HTERT RPE-1 (cell line): Measurements from ENCODE around the gene KCNG2.

Experiments used
- in situ Hi-C: fragments of 300-500 bp; cut with MboI; formaldehyde crosslinking; loops from 4 replicates; pipeline ENCODE4 v1.14.3; 2020; ENCODE audit warnings: low sequenced_read_pairs

Gene KCNG2

GRCh38 chr18:79936641-79937040, 138.9 kb downstream of the KCNG2 start:
- in situ Hi-C loops: no loop called here

- in situ Hi-C loops: no loop called here
Observed at GRCh38 chr18:79937103-79937860, 139.5 kb downstream of the KCNG2 start.

GRCh38 chr18:79938196-79938595, 140.5 kb downstream of the KCNG2 start:
- in situ Hi-C loops: no loop called here

- in situ Hi-C loops: no loop called here
Observed at GRCh38 chr18:79939096-79939495, 141.4 kb downstream of the KCNG2 start.

- in situ Hi-C loops: no loop called here
Observed at GRCh38 chr18:79940126-79940813, 142.5 kb downstream of the KCNG2 start.

GRCh38 chr18:79940814-79941472, 143.2 kb downstream of the KCNG2 start:
- in situ Hi-C loops: no loop called here

GRCh38 chr18:79941473-79942119, 143.9 kb downstream of the KCNG2 start:
- in situ Hi-C loops: no loop called here

- in situ Hi-C loops: no loop called here
Observed at GRCh38 chr18:79942211-79942610, 144.5 kb downstream of the KCNG2 start.

- in situ Hi-C loops: no loop called here
Observed at GRCh38 chr18:79942786-79943607, 145.3 kb downstream of the KCNG2 start.

GRCh38 chr18:79943608-79944125, 145.9 kb downstream of the KCNG2 start:
- in situ Hi-C loops: no loop called here

GRCh38 chr18:79944126-79944731, 146.5 kb downstream of the KCNG2 start:
- in situ Hi-C loops: no loop called here

GRCh38 chr18:79944746-79945117, 147.0 kb downstream of the KCNG2 start:
- in situ Hi-C loops: no loop called here

GRCh38 chr18:79945118-79946042, 147.6 kb downstream of the KCNG2 start:
- in situ Hi-C loops: no loop called here

GRCh38 chr18:79947054-79947755, 149.5 kb downstream of the KCNG2 start:
- in situ Hi-C loops: no loop called here

- in situ Hi-C loops: no loop called here
Observed at GRCh38 chr18:79947881-79948610, 150.3 kb downstream of the KCNG2 start.

GRCh38 chr18:79948719-79949411, 151.1 kb downstream of the KCNG2 start:
- in situ Hi-C loops: no loop called here
